ENCODE results near the gene CFAP161.

DNA sequence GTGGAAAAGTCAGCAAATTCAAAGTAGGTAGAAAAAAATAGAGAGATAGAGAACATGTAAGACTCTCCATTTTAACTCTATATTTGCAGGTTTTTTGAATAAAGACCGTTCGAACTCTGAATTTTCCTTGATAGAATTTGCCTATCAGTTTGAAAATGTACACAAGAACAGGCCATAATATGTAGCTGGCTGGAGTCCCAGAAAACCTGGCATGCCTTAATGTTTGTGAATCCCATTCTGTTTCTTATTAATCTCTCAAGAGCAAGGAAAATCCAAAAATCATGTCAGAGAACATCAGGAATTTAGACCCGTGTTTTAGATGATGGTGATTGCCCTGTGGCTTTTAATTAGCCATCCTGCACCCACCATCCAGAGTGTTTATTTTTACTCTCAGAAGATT is 7.2 kb upstream of the CFAP161 start:
- TF ChIP-seq, protein P1, sequence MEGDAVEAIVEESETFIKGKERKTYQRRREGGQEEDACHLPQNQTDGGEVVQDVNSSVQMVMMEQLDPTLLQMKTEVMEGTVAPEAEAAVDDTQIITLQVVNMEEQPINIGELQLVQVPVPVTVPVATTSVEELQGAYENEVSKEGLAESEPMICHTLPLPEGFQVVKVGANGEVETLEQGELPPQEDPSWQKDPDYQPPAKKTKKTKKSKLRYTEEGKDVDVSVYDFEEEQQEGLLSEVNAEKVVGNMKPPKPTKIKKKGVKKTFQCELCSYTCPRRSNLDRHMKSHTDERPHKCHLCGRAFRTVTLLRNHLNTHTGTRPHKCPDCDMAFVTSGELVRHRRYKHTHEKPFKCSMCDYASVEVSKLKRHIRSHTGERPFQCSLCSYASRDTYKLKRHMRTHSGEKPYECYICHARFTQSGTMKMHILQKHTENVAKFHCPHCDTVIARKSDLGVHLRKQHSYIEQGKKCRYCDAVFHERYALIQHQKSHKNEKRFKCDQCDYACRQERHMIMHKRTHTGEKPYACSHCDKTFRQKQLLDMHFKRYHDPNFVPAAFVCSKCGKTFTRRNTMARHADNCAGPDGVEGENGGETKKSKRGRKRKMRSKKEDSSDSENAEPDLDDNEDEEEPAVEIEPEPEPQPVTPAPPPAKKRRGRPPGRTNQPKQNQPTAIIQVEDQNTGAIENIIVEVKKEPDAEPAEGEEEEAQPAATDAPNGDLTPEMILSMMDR (CRISPR knock-in tag; IDR thresholded peaks at IDR 0.05): no peak
- TF ChIP-seq, protein P2, sequence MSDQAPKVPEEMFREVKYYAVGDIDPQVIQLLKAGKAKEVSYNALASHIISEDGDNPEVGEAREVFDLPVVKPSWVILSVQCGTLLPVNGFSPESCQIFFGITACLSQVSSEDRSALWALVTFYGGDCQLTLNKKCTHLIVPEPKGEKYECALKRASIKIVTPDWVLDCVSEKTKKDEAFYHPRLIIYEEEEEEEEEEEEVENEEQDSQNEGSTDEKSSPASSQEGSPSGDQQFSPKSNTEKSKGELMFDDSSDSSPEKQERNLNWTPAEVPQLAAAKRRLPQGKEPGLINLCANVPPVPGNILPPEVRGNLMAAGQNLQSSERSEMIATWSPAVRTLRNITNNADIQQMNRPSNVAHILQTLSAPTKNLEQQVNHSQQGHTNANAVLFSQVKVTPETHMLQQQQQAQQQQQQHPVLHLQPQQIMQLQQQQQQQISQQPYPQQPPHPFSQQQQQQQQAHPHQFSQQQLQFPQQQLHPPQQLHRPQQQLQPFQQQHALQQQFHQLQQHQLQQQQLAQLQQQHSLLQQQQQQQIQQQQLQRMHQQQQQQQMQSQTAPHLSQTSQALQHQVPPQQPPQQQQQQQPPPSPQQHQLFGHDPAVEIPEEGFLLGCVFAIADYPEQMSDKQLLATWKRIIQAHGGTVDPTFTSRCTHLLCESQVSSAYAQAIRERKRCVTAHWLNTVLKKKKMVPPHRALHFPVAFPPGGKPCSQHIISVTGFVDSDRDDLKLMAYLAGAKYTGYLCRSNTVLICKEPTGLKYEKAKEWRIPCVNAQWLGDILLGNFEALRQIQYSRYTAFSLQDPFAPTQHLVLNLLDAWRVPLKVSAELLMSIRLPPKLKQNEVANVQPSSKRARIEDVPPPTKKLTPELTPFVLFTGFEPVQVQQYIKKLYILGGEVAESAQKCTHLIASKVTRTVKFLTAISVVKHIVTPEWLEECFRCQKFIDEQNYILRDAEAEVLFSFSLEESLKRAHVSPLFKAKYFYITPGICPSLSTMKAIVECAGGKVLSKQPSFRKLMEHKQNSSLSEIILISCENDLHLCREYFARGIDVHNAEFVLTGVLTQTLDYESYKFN (CRISPR knock-in tag; conservative IDR thresholded peaks at IDR 0.05): no peak
- TF ChIP-seq RAD21 (CRISPR knock-in tag; IDR thresholded peaks at IDR 0.05) (no peak), ZC3H4 (CRISPR knock-in tag; IDR thresholded peaks at IDR 0.05; ENCODE audit: borderline replicate concordance) (no peak)
- TF ChIP-seq, protein P3, sequence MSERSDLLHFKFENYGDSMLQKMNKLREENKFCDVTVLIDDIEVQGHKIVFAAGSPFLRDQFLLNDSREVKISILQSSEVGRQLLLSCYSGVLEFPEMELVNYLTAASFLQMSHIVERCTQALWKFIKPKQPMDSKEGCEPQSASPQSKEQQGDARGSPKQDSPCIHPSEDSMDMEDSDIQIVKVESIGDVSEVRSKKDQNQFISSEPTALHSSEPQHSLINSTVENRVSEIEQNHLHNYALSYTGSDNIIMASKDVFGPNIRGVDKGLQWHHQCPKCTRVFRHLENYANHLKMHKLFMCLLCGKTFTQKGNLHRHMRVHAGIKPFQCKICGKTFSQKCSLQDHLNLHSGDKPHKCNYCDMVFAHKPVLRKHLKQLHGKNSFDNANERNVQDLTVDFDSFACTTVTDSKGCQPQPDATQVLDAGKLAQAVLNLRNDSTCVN (CRISPR knock-in tag; IDR thresholded peaks at IDR 0.05; ENCODE audit: borderline replicate concordance): no peak

Data from HepG2 (cell line).